OCI-LY7 (cell line): Measurements from ENCODE around the gene KCNQ2.

Experiments
- EZH2phosphoT487 ChIP-seq: fragments of 200-600 bp; sonication (generic); IDR thresholded peaks from 2 replicates; pipeline ENCODE4 v1.6.1; 2018; ENCODE audit warnings: low read depth, borderline replicate concordance, mild to moderate bottlenecking, mixed run types, antibody characterized with exemption, low read length, moderate library complexity, mixed read lengths
- TF ChIP-seq, protein P1 (sequence below): fragments of 200-600 bp; sonication (generic); conservative IDR thresholded peaks from 2 replicates; pipeline ENCODE4 v1.5.1; 2014; ENCODE audit warnings: mild to moderate bottlenecking, antibody characterized with exemption, low read length, moderate library complexity, mixed read lengths

DNA sequence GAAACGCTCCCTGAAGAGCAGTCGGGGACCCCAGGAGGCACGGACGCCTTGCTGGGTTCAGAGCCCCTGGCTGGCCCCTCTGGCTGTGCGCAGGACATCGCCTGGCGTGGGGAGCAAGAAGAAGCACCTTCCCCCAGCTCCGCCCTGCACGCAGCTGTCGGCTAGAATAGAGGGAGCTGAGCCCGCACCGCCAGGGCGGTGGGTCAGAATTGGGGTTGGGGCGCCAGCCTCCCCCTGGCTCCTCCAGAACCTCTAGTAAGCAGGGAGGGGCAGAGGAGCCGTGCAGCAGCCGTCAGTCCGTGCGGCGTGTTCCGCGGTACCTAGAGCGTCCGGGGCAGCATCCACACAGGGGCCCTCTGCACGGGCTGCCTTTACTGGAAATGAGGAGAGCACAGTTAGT lies 53.2 kb downstream of the KCNQ2 start:
- TF ChIP-seq, protein P1, sequence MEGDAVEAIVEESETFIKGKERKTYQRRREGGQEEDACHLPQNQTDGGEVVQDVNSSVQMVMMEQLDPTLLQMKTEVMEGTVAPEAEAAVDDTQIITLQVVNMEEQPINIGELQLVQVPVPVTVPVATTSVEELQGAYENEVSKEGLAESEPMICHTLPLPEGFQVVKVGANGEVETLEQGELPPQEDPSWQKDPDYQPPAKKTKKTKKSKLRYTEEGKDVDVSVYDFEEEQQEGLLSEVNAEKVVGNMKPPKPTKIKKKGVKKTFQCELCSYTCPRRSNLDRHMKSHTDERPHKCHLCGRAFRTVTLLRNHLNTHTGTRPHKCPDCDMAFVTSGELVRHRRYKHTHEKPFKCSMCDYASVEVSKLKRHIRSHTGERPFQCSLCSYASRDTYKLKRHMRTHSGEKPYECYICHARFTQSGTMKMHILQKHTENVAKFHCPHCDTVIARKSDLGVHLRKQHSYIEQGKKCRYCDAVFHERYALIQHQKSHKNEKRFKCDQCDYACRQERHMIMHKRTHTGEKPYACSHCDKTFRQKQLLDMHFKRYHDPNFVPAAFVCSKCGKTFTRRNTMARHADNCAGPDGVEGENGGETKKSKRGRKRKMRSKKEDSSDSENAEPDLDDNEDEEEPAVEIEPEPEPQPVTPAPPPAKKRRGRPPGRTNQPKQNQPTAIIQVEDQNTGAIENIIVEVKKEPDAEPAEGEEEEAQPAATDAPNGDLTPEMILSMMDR, result no peak
- TF ChIP-seq EZH2phosphoT487, result no peak
